GM18517 (cell line): ENCODE data around the gene SLC39A6.
"Not testable (repeated sequence)": the region's sequence is repeated elsewhere in the genome, so short reads cannot be mapped to it uniquely, and the experiment has no call there.

Source experiments
- ATAC-seq: cut with Tn5 transposase; IDR thresholded peaks from one replicate; pipeline ENCODE4 v1.9.1; 2021; ENCODE audit warnings: mild to moderate bottlenecking, moderate library complexity; ENCODE audit not compliant: unreplicated experiment

The SLC39A6 gene

GRCh38 chr18:36064809-36065079 is 64.4 kb downstream of the SLC39A6 start:
- not testable (repeated sequence) for ATAC-seq

GRCh38 chr18:36064027-36064808 is 64.9 kb downstream of the SLC39A6 start:
- no peak for ATAC-seq

GRCh38 chr18:36058674-36059073 is 70.5 kb downstream of the SLC39A6 start:
- no peak for ATAC-seq
